HepG2 (cell line): ENCODE measurements around the gene CHKA. TPM values are rescaled to one million over a fixed set of nuclear protein-coding genes. Genes with fewer than 3 reads are reported as not detected.

ENCODE experiments used
- CEBPZ ChIP-seq: IDR thresholded peaks from 2 replicates; pipeline ENCODE4 v1.6.1; 2012; ENCODE audit warnings: low read length, improper control_type of control experiment
- MED1 ChIP-seq: sonication (generic); formaldehyde crosslinking; IDR thresholded peaks from 2 replicates; pipeline ENCODE4 v1.4.0; 2020; ENCODE audit warnings: missing genetic modification reagents
- MTA3 ChIP-seq: sonication (generic); formaldehyde crosslinking; IDR thresholded peaks from 2 replicates; pipeline ENCODE4 v1.4.0; 2020; ENCODE audit warnings: missing genetic modification reagents
- MTERF4 ChIP-seq: sonication (generic); formaldehyde crosslinking; IDR thresholded peaks from 2 replicates; pipeline ENCODE4 v1.8.0; 2023; ENCODE audit warnings: mild to moderate bottlenecking, missing genetic modification reagents
- MXD3 ChIP-seq: IDR thresholded peaks from 2 replicates; pipeline ENCODE4 v1.6.1; 2016; ENCODE audit warnings: mild to moderate bottlenecking, missing biosample characterization, missing genetic modification reagents
- NFE2 ChIP-seq: sonication (generic); formaldehyde crosslinking; IDR thresholded peaks from 2 replicates; pipeline ENCODE4 v1.4.0; 2020; ENCODE audit warnings: missing genetic modification reagents
- RFX5 ChIP-seq: IDR thresholded peaks from 2 replicates; pipeline ENCODE4 v1.6.1; 2011; ENCODE audit warnings: low read depth, low read length, improper control_type of control experiment
- RORA ChIP-seq: sonication (generic); formaldehyde crosslinking; IDR thresholded peaks from 2 replicates; pipeline ENCODE4 v1.5.0; 2020; ENCODE audit warnings: mild to moderate bottlenecking, missing genetic modification reagents, moderate library complexity
- SMC3 ChIP-seq: IDR thresholded peaks from 2 replicates; pipeline ENCODE4 v1.6.1; 2011; ENCODE audit warnings: low read length, improper control_type of control experiment
- SRF ChIP-seq: IDR thresholded peaks from 2 replicates; pipeline ENCODE4 v1.6.1; 2011; ENCODE audit warnings: mild to moderate bottlenecking, low read depth, low read length, moderate library complexity
- ZBTB7A ChIP-seq: sonication (generic); formaldehyde crosslinking; IDR thresholded peaks from 2 replicates; pipeline ENCODE4 v1.8.0; 2022; ENCODE audit warnings: mild to moderate bottlenecking, missing genetic modification reagents
- ZFP41 ChIP-seq: sonication (generic); formaldehyde crosslinking; IDR thresholded peaks from 2 replicates; pipeline ENCODE4 v1.4.0; 2020; ENCODE audit warnings: mild to moderate bottlenecking, missing genetic modification reagents, borderline replicate concordance
- ZNF232 ChIP-seq: sonication (generic); formaldehyde crosslinking; IDR thresholded peaks from 2 replicates; pipeline ENCODE4 v1.4.0; 2020; ENCODE audit warnings: missing genetic modification reagents, borderline replicate concordance
- ZNF550 ChIP-seq: sonication (generic); formaldehyde crosslinking; IDR thresholded peaks from 2 replicates; pipeline ENCODE4 v1.4.0; 2020; ENCODE audit warnings: mild to moderate bottlenecking, missing genetic modification reagents, borderline replicate concordance
- ZXDC ChIP-seq: sonication (generic); formaldehyde crosslinking; IDR thresholded peaks from 2 replicates; pipeline ENCODE4 v1.5.0; 2020; ENCODE audit warnings: mild to moderate bottlenecking, missing genetic modification reagents
- ZZZ3 ChIP-seq: sonication (generic); formaldehyde crosslinking; IDR thresholded peaks from 2 replicates; pipeline ENCODE4 v1.4.0; 2020; ENCODE audit warnings: missing genetic modification reagents, mild to moderate bottlenecking, borderline replicate concordance
- polyA plus RNA-seq, 8 experiments: library from polyadenylated mRNA; depleted of rRNA in 3 of 8; stranded (reverse) in 7 of 8; unstranded in 1 of 8; fragments of >200 nt; fragmentation: Illumina TruSeq in 4 of 8; extraction: Trizol in 4 of 8; gene quantifications; 2 replicates each; pipeline versions ENCODE4 v1.2.1 to v1.2.3, GENCODE V29; 2011 to 2016; ENCODE audit warnings: low read depth in 4 of 8, missing spikeins in 1 of 8, mixed read lengths in 1 of 8; ENCODE audit not compliant: insufficient read depth in 1 of 8
- total RNA-seq, 5 experiments: library from RNA; depleted of rRNA; stranded (reverse); fragments of >200 nt; fragmentation: Illumina TruSeq; extraction: Trizol; gene quantifications; 2 replicates each; pipeline ENCODE4 v1.2.3, GENCODE V29; 2016; ENCODE audit warnings: low read depth in 1 of 5

The CHKA gene
- total and polyA plus RNA-seq, 2 of the 13 experiments (the other 11 are each of a cell fraction or from before 2014, with no cell fraction given) = 71.6 to 92.7 TPM

- TF ChIP-seq MED1 (CRISPR knock-in tag) (peak; percentile 42), ZNF232 (CRISPR knock-in tag) (no peak), RORA (CRISPR knock-in tag) (no peak), ZXDC (CRISPR knock-in tag) (0 out of 2 replicates have a peak, but pooled peaks have one; percentile 39), SRF (no peak), MTERF4 (CRISPR knock-in tag) (no peak), SMC3 (no peak), ZNF550 (no peak), ZZZ3 (CRISPR knock-in tag) (no peak), ZBTB7A (CRISPR knock-in tag) (peak; percentile 74), NFE2 (CRISPR knock-in tag) (no peak), CEBPZ (no peak), ZFP41 (no peak), MTA3 (CRISPR knock-in tag) (no peak), MXD3 (CRISPR knock-in tag) (no peak; the same call in 1 of the 2 replicates), RFX5 (no peak)
Observed at GRCh38 chr11:68127714-68128681, 6.8 kb upstream of the CHKA start (continued).
